Panc1 (cell line): ENCODE results near the gene NBPF1. TPM values are rescaled to one million over a fixed set of nuclear protein-coding genes. Genes with fewer than 3 reads are reported as not detected.
"Not testable (repeated sequence)": the region's sequence is repeated elsewhere in the genome, so short reads cannot be mapped to it uniquely, and the experiment has no call there.

Experiments used
- ATAC-seq: fragments of 200-7000 bp; cut with Tn5 transposase; 2 replicates; pipeline ENCODE4 v1.9.1; 2020; ENCODE audit warnings: mild to moderate bottlenecking, moderate library complexity
- BruUV-seq: library from RNA; stranded (reverse); fragments of 400-500 nt; replicated peaks from 2 replicates; lab custom pipeline; 2021; lab: Mats Ljungman, UMichigan
- CTCF ChIA-PET: fragments of 300-600 bp; sonication (Branson Sonifier 250); formaldehyde crosslinking; loops from one replicate; lab custom pipeline; 2022; ENCODE audit warnings: antibody characterized with exemption; lab: Charles Lee
- POLR2A ChIA-PET: fragments of 300-600 bp; sonication (Branson Sonifier 250); formaldehyde crosslinking; loops from one replicate; lab custom pipeline; 2022; ENCODE audit warnings: antibody characterized with exemption; lab: Charles Lee
- DNase-seq: peaks from one replicate; pipeline ENCODE4 v3.0.0-alpha.2; 2010; ENCODE audit warnings: low read depth, low spot score
- H3K27ac ChIP-seq: 2 replicates; pipeline ENCODE4 v1.5.1; 2011; ENCODE audit warnings: mild to moderate bottlenecking, low read length, inconsistent platforms
- H3K27me3 ChIP-seq: fragments of 200-500 bp; sonication (Bioruptor generic); 2 replicates; pipeline ENCODE4 v1.6.0; 2014; ENCODE audit warnings: low read length, inconsistent platforms; ENCODE audit not compliant: control insufficient read depth, insufficient read depth
- H3K36me3 ChIP-seq: fragments of 200-500 bp; sonication (Bioruptor generic); 2 replicates; pipeline ENCODE4 v1.5.1; 2014; ENCODE audit warnings: inconsistent platforms, mild to moderate bottlenecking, low read length, moderate library complexity; ENCODE audit not compliant: control insufficient read depth, insufficient read depth
- H3K4me1 ChIP-seq: 2 replicates; pipeline ENCODE4 v1.5.1; 2011; ENCODE audit warnings: inconsistent platforms, mild to moderate bottlenecking, low read length, moderate library complexity; ENCODE audit not compliant: control insufficient read depth, insufficient read depth
- H3K4me3 ChIP-seq, 2 experiments: 2 replicates each; pipeline ENCODE4 v1.5.1; 2011 to 2012; ENCODE audit warnings: low read depth in 2 of 2, low read length in 2 of 2, mild to moderate bottlenecking in 2 of 2, inconsistent platforms in 1 of 2, moderate library complexity in 1 of 2
- H3K9me3 ChIP-seq: fragments of 200-500 bp; sonication (Bioruptor generic); 2 replicates; pipeline ENCODE4 v1.5.1; 2014; ENCODE audit warnings: low read depth, mild to moderate bottlenecking, inconsistent platforms, low read length, moderate library complexity; ENCODE audit not compliant: control insufficient read depth, insufficient read depth
- in situ Hi-C: cut with HindIII; loops from 2 replicates; pipeline ENCODE4 v1.10.0; 2016; ENCODE audit warnings: low sequenced_read_pairs, low pct_unique_long_range_greater_than_20kb
- intact Hi-C: fragments of 100-400 bp; cut with micrococcal nuclease; formaldehyde crosslinking; loops from one replicate; pipeline ENCODE4 v1.10.0; 2022; ENCODE audit not compliant: unreplicated experiment
- total RNA-seq: library from RNA; stranded (reverse); gene quantifications from one replicate; pipeline ENCODE4 v1.2.1, GENCODE V29; 2021; ENCODE audit not compliant: unreplicated experiment

The NBPF1 gene
- total RNA-seq, 1 experiment from 2014 or later = 73.2 TPM

DNA sequence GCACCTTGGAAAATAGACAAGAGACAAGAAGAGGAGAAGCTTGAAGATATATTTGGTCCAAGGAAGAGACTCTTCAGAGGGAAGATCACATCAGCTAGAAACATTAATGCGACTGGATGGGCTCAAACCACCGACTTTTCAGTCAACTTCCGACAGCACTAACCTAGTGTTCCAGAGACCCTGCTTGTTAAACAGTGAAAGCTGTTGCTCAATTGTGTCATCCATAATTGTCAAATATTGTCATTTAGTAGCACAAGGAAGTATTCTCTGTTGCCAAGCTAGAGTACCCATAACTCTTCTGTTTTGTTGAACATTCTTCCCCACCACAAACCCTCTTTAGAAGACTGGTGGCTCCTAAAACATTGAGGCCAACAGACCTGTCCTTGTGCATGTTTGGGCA is 56.3 kb downstream of the NBPF1 start:
- H3K4me1 ChIP-seq, intact Hi-C loops, H3K36me3 ChIP-seq, H3K9me3 ChIP-seq, H3K4me3 ChIP-seq, BruUV-seq, H3K27me3 ChIP-seq, ATAC-seq, DNase-seq, H3K27ac ChIP-seq, in situ Hi-C loops, POLR2A ChIA-PET, CTCF ChIA-PET: not testable (repeated sequence)

GRCh38 chr1:16553244-16553643 is 60.1 kb downstream of the NBPF1 start:
- H3K9me3 ChIP-seq, BruUV-seq, in situ Hi-C loops, H3K4me1 ChIP-seq, intact Hi-C loops, H3K4me3 ChIP-seq, H3K36me3 ChIP-seq, H3K27me3 ChIP-seq, CTCF ChIA-PET, DNase-seq, H3K27ac ChIP-seq, POLR2A ChIA-PET: not testable (repeated sequence)
- ATAC-seq = peak; percentile 49; the same call in 1 of the 2 replicates

DNA sequence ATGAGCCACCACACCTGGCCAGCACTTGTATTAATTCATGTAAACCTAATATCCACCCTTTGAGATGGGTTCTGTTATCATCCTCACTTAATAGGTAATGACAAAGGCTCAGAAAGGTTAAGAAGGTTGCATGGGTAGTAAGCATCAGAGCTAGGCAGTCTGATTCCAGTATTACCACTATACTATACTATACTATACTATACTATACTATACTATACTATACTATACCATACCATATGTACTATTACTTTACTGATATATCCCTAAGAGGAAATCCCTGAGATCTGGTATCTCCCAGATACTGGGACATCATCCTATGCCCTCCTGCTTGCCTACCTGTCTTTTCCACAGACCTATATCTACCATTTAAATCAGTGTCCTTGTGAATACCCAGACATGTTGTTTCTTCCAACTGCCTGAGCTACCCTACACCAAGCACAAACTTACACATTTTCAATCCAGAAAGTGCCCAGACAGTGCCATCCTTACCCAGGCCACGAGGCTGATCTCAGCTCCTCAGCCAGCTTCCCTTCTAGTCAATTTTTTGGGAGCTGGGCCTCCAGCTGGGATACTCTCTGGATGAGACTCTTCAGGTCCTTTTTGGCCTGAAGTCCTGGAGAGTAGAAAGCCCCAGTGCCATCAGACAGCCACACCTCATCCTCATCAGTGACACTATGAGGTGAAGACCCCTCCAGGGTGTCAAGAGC is 63.0 kb downstream of the NBPF1 start:
- intact Hi-C loops, DNase-seq, in situ Hi-C loops, H3K4me3 ChIP-seq, CTCF ChIA-PET, H3K27me3 ChIP-seq, H3K36me3 ChIP-seq, H3K4me1 ChIP-seq, ATAC-seq, H3K27ac ChIP-seq, BruUV-seq, POLR2A ChIA-PET, H3K9me3 ChIP-seq: not testable (repeated sequence)

- DNase-seq, BruUV-seq, H3K36me3 ChIP-seq, intact Hi-C loops, CTCF ChIA-PET, ATAC-seq, H3K27me3 ChIP-seq, POLR2A ChIA-PET, H3K9me3 ChIP-seq, H3K27ac ChIP-seq, in situ Hi-C loops, H3K4me1 ChIP-seq, H3K4me3 ChIP-seq: not testable (repeated sequence)
These were observed 63.8 kb downstream of the NBPF1 start for GRCh38 chr1:16549545-16549944.

DNA sequence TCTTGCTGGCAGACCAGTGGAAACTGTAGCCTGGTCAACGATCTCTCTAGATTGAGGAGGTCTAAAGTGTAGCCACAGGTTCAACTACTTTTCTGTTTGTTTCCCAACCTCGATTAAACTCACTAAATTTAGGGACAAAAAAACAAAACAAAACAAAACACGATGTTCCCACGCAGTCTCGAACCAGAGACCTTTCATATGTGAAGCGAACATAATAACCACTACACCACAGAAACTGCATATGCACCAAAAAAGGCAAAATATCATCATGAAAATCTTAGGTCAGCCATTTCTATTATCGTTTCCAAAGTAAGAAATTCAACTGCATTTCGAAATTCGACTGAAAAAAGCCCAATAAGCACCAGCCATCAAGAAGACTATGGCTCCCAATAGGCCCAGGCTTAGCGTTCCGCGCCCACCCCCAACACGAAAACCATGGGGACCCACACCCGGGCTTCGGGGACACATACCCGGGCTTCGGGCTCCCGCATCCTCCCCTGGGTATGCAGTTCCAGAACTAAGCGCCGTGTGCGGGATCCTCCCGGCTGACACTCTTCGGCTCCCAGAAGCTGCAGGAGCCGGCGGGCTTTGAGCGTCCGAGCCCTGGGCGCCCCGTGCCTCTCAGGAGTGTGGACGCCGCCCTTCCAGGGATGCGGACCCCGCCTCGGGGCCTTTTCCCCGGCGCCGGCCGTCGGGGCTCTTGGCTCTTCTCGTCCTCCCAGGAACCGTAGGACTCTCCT is 65.7 kb downstream of the NBPF1 start:
- in situ Hi-C loops, CTCF ChIA-PET, intact Hi-C loops, BruUV-seq, H3K9me3 ChIP-seq, H3K27me3 ChIP-seq, ATAC-seq, H3K4me1 ChIP-seq, H3K36me3 ChIP-seq, POLR2A ChIA-PET, DNase-seq, H3K27ac ChIP-seq: not testable (repeated sequence)
- H3K4me3 ChIP-seq = peak overlapping the region in 1 of 2 experiments; percentile 31; a peak in 2 of 4 replicates
